Central memory CD8-positive, alpha-beta T cell (primary cell): ENCODE results near the gene HJURP.

Experiments
- ATAC-seq: fragments of 150-1000 bp; cut with Tn5 transposase; replicated peaks from 2 replicates; pipeline ENCODE4 v1.10.0; 2022; ENCODE audit warnings: mild to moderate bottlenecking, moderate FRiP score, moderate number of reproducible peaks; ENCODE audit not compliant: poor library complexity, severe bottlenecking; ENCODE audit errors: extremely low read depth
- DNase-seq, 2 donors: peaks; one replicate each; pipeline ENCODE4 v3.0.0; 2021; ENCODE audit warnings: low spot score in 2 of 2
- H3K27ac Mint-ChIP-seq: one replicate; pipeline ENCODE4 v1.8.0; 2022; ENCODE audit warnings: low read depth, mild to moderate bottlenecking, moderate library complexity, mixed read lengths
- H3K27me3 Mint-ChIP-seq: one replicate; pipeline ENCODE4 v1.8.0; 2022; ENCODE audit warnings: mixed read lengths
- H3K36me3 Mint-ChIP-seq: one replicate; pipeline ENCODE4 v1.8.0; 2022; ENCODE audit warnings: mild to moderate bottlenecking, moderate library complexity, mixed read lengths; ENCODE audit not compliant: insufficient read depth
- H3K4me1 Mint-ChIP-seq: one replicate; pipeline ENCODE4 v1.8.0; 2022; ENCODE audit warnings: mixed read lengths
- H3K4me3 Mint-ChIP-seq: one replicate; pipeline ENCODE4 v1.8.0; 2022; ENCODE audit warnings: mild to moderate bottlenecking, moderate library complexity, mixed read lengths
- H3K9me3 Mint-ChIP-seq: one replicate; pipeline ENCODE4 v1.8.0; 2022; ENCODE audit warnings: mixed read lengths

HJURP gene

DNA sequence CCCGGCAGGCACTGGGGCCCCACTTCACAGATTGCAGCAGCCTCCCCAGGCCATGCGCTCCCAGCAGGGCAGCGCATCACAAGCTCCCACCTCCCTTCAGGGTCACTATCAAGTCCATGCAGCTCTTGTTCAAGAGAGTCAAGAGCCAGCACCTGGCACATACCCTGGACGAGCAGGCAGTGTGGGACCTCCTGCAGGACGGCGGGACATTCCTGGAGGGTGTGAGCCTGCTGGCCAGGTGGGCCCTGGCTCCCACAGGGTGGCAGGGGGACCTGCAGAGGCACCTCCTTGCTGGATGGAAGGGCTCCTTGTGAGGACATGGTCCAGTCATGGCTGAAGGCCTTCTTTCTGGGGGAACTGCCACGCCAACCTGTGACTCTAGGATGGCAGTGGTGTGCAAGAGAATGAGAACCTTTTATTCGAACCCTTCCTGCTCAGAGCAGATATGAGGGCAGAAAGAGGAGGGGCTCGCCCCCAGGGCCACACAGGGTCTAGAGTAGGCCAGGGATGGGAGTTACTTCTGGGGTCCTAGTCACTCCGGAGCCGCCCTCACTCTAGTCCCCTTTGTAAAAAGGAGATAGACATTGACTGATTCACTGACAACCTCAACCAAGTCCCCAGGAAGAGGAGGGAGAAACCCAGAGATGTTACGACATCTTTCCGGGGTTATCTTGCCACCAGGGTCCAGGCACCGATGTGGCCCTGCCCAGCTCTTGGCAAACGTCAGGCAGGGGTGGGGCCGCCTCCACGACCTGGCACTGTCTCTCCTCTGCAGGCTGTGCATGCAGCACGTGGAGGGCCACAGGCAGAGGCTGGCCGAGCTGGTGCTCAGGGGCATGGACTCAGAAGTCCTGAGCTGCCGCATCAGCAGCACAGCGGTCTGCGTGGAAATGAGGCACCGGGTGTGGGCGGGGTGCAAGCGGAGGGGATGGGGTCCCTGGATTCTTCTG, 31.3 kb downstream of the HJURP start:
- Mint-ChIP-seq H3K4me3 (no peak overlapping the region), H3K27me3 (peaks cover 66% of the 10 kb centered on the region), H3K27ac (no peak overlapping the region), H3K9me3 (no peaks in the 10 kb centered on the region), H3K4me1 (no peaks in the 10 kb centered on the region), H3K36me3 (peaks cover 2% of the 10 kb centered on the region)
- ATAC-seq (no peak), DNase-seq (no peak)

GRCh38 chr2:233822101-233822771, 32.1 kb downstream of the HJURP start:
- ATAC-seq, result no peak
- Mint-ChIP-seq H3K27ac (no peak overlapping the region), H3K36me3 (no peaks in the 10 kb centered on the region), H3K9me3 (no peaks in the 10 kb centered on the region), H3K4me1 (no peaks in the 10 kb centered on the region), H3K4me3 (no peak overlapping the region), H3K27me3 (peaks cover 66% of the 10 kb centered on the region)
- no peak for DNase-seq

- DNase-seq, result no peak
- H3K27me3 Mint-ChIP-seq, result peaks cover 66% of the 10 kb centered on the region
- H3K27ac Mint-ChIP-seq, result no peak overlapping the region
- H3K36me3 Mint-ChIP-seq, result no peaks in the 10 kb centered on the region
- H3K4me1 Mint-ChIP-seq, result no peaks in the 10 kb centered on the region
- no peak overlapping the region for H3K4me3 Mint-ChIP-seq
- ATAC-seq, result no peak
- no peaks in the 10 kb centered on the region for H3K9me3 Mint-ChIP-seq
Measured at GRCh38 chr2:233821709-233822100, 32.6 kb downstream of the HJURP start.

- Mint-ChIP-seq H3K4me1 (no peaks in the 10 kb centered on the region), H3K9me3 (no peaks in the 10 kb centered on the region), H3K36me3 (no peaks in the 10 kb centered on the region), H3K4me3 (no peak overlapping the region), H3K27me3 (peaks cover 66% of the 10 kb centered on the region), H3K27ac (no peak overlapping the region)
- no peak for DNase-seq
- no peak for ATAC-seq
Measured at GRCh38 chr2:233821196-233821595, 33.1 kb downstream of the HJURP start.

DNA sequence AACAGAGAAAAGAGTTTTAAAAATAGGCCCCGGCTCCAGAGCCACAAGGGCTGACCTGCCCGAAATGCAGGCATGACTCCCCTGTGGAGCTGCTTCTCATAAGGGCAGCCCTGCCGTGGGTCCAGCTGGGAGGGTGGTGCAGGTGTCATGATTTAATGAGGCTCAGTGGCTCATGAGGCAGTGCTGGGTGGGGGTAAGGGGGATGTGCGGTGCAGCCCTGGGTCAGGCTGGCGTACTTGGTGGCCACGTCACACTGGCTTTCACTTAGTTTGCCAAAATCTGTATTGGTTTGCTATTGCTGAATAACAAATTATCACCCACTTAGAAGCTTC, 33.6 kb downstream of the HJURP start:
- Mint-ChIP-seq H3K4me1 (no peaks in the 10 kb centered on the region), H3K4me3 (no peak overlapping the region), H3K27ac (no peak overlapping the region), H3K9me3 (no peaks in the 10 kb centered on the region), H3K36me3 (no peaks in the 10 kb centered on the region), H3K27me3 (peaks cover 66% of the 10 kb centered on the region)
- DNase-seq (no peak), ATAC-seq (no peak)

GRCh38 chr2:233819884-233820773, 34.2 kb downstream of the HJURP start:
- Mint-ChIP-seq H3K4me3 (no peak overlapping the region), H3K36me3 (no peaks in the 10 kb centered on the region), H3K4me1 (no peaks in the 10 kb centered on the region), H3K27ac (no peak overlapping the region), H3K27me3 (peaks cover 66% of the 10 kb centered on the region), H3K9me3 (no peaks in the 10 kb centered on the region)
- ATAC-seq, result no peak
- no peak for DNase-seq

- Mint-ChIP-seq H3K9me3 (no peaks in the 10 kb centered on the region), H3K36me3 (no peaks in the 10 kb centered on the region), H3K27me3 (peaks cover 78% of the 10 kb centered on the region), H3K4me3 (no peak overlapping the region), H3K4me1 (no peaks in the 10 kb centered on the region), H3K27ac (no peak overlapping the region)
- ATAC-seq (no peak), DNase-seq (no peak)
Measured at GRCh38 chr2:233818639-233819621, 35.4 kb downstream of the HJURP start.

- no peak overlapping the region for H3K4me3 Mint-ChIP-seq
- DNase-seq (no peak), ATAC-seq (no peak)
- no peak overlapping the region for H3K27ac Mint-ChIP-seq
- H3K9me3 Mint-ChIP-seq, result no peaks in the 10 kb centered on the region
- H3K36me3 Mint-ChIP-seq, result no peaks in the 10 kb centered on the region
- no peaks in the 10 kb centered on the region for H3K4me1 Mint-ChIP-seq
- H3K27me3 Mint-ChIP-seq, result peaks cover 80% of the 10 kb centered on the region
Measured at GRCh38 chr2:233817995-233818638, 36.2 kb downstream of the HJURP start.

DNA sequence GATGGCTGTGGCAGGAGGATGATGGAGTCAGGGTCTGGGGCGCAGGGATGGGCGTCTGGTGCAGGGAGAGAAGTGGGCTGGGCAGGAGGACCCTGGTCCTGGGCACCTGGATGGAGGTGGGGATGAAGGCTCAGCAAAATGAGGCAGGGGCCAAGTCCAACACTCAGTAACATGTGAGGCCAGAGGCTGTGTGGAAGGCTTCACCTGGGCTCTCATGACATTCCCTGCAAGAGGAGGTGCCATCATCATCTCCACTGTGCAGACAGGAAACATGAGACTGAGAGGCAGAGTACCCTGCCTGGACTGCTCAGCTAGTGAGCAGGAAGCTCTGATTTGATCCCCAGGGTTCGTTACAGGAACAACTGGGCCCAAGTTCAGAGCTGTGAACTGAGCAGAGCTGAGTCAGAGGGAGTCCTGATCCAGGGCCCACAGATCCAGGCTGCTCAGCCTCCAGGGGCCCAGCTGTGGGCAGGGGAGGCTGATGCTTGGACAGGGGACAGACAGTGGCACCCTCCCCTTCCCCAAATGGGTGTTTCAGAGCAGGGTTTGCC, 36.9 kb downstream of the HJURP start:
- Mint-ChIP-seq H3K27me3 (peaks cover 87% of the 10 kb centered on the region), H3K9me3 (no peaks in the 10 kb centered on the region), H3K36me3 (no peaks in the 10 kb centered on the region), H3K4me3 (no peak overlapping the region), H3K4me1 (no peaks in the 10 kb centered on the region), H3K27ac (no peak overlapping the region)
- DNase-seq (no peak), ATAC-seq (no peak)

GRCh38 chr2:233816771-233817170, 37.6 kb downstream of the HJURP start:
- Mint-ChIP-seq H3K4me3 (no peak overlapping the region), H3K9me3 (no peaks in the 10 kb centered on the region), H3K27ac (no peak overlapping the region), H3K27me3 (peaks cover 93% of the 10 kb centered on the region), H3K36me3 (no peaks in the 10 kb centered on the region), H3K4me1 (no peaks in the 10 kb centered on the region)
- DNase-seq, result no peak
- ATAC-seq, result no peak

- Mint-ChIP-seq H3K36me3 (no peaks in the 10 kb centered on the region), H3K4me1 (no peaks in the 10 kb centered on the region), H3K27ac (no peak overlapping the region), H3K4me3 (no peak overlapping the region), H3K9me3 (no peaks in the 10 kb centered on the region), H3K27me3 (peaks cover 94% of the 10 kb centered on the region)
- DNase-seq (no peak), ATAC-seq (no peak)
Measured at GRCh38 chr2:233816334-233816733, 38.0 kb downstream of the HJURP start.
